OCI-LY7 (cell line): ENCODE measurements around the gene FKBP15.

Source experiments
- CTCF ChIP-seq: fragments of 200-600 bp; sonication (generic); conservative IDR thresholded peaks from 2 replicates; pipeline ENCODE4 v1.5.1; 2014; ENCODE audit warnings: mild to moderate bottlenecking, antibody characterized with exemption, low read length, moderate library complexity, mixed read lengths
- EZH2phosphoT487 ChIP-seq: fragments of 200-600 bp; sonication (generic); IDR thresholded peaks from 2 replicates; pipeline ENCODE4 v1.6.1; 2018; ENCODE audit warnings: low read depth, borderline replicate concordance, mild to moderate bottlenecking, mixed run types, antibody characterized with exemption, low read length, moderate library complexity, mixed read lengths

DNA sequence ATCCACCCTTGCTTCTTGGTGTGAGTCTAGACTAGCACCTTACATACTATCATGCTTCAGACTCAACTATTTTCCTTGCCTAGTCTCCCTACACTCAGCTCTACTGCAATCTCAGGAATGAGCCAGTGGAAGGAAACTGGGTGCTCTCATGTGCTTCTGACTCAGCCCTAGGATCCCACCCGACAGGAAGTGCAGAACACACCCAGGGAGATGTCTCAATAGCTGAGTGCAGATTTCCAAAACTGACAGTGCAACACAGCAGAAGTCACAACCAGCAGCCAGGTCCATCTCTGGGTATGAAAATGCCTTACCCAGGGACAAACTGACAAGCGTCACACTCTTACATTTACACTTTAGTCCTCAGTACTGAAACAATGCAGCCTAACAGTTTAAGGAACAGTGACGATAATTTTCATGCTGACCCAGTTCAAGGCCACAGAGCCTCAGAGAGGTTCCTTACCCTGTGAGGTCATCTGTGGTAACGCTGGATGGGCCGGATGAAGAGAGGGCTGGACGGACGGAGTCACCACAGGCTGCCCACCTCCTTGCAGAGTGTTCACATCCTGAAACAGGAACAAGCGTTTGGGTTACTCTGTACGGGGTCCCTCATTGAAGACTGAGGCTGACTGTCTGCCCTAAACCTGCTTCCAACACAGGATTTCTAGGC, 33.0 kb downstream of the FKBP15 start:
- TF ChIP-seq CTCF: no peak
- TF ChIP-seq EZH2phosphoT487: no peak
